22Rv1 (cell line): Measurements from ENCODE around the gene GAK.

Source experiments
- CTCF ChIP-seq: fragments of 450-650 bp; IDR thresholded peaks from 2 replicates; pipeline ENCODE4 v1.5.1; 2017; ENCODE audit warnings: mild to moderate bottlenecking
- ZFX ChIP-seq: fragments of 450-650 bp; IDR thresholded peaks from 2 replicates; pipeline ENCODE4 v1.6.1; 2017; ENCODE audit warnings: antibody characterized with exemption, borderline replicate concordance

- no peak for TF ChIP-seq CTCF
- no peak for TF ChIP-seq ZFX
Measured at GRCh38 chr4:896630-897029, 35.5 kb downstream of the GAK start.
